HFFc6 (cell line): ENCODE measurements around the gene DUSP14. TPM values are rescaled to one million over a fixed set of nuclear protein-coding genes. Genes with fewer than 3 reads are reported as not detected.

Experiments
- DNase-seq: peaks from one replicate; pipeline ENCODE4 v3.0.0-alpha.2; 2018
- H3K27ac Mint-ChIP-seq: 2 replicates; pipeline ENCODE4 v1.8.0; 2020; ENCODE audit warnings: mild to moderate bottlenecking, mixed read lengths
- H3K27me3 Mint-ChIP-seq: 2 replicates; pipeline ENCODE4 v1.8.0; 2021; ENCODE audit warnings: mild to moderate bottlenecking, moderate library complexity, mixed read lengths; ENCODE audit not compliant: insufficient read depth
- H3K36me3 Mint-ChIP-seq: 2 replicates; pipeline ENCODE4 v1.8.0; 2021; ENCODE audit warnings: low read depth, mixed read lengths
- H3K4me1 Mint-ChIP-seq: 2 replicates; pipeline ENCODE4 v1.8.0; 2020; ENCODE audit warnings: low read depth, mixed read lengths
- H3K4me3 Mint-ChIP-seq: 2 replicates; pipeline ENCODE4 v1.8.0; 2020; ENCODE audit warnings: mild to moderate bottlenecking, moderate library complexity, mixed read lengths
- H3K9me3 Mint-ChIP-seq: 2 replicates; pipeline ENCODE4 v1.8.0; 2020; ENCODE audit warnings: mild to moderate bottlenecking, mixed read lengths
- total RNA-seq, 6 experiments: library from RNA; stranded (reverse); fragmentation: NEBNext Ultra II Directional; extraction: Animal tissue kit (Norgen Biotek cat#: 25700); gene quantifications; 2 replicates in 1 of 6; 3 replicates in 5 of 6; pipeline ENCODE4 v1.2.3, GENCODE V29; 2021
- TF ChIP-seq, protein P1 (sequence below): fragments of 200-600 bp; sonication (generic); IDR thresholded peaks from 2 replicates; pipeline ENCODE4 v1.5.0; 2021; ENCODE audit warnings: antibody characterized with exemption, mild to moderate bottlenecking

The DUSP14 gene
- total RNA-seq, 6 experiments from 2014 or later = 80.7 to 114 (median 97.4) TPM

DNA sequence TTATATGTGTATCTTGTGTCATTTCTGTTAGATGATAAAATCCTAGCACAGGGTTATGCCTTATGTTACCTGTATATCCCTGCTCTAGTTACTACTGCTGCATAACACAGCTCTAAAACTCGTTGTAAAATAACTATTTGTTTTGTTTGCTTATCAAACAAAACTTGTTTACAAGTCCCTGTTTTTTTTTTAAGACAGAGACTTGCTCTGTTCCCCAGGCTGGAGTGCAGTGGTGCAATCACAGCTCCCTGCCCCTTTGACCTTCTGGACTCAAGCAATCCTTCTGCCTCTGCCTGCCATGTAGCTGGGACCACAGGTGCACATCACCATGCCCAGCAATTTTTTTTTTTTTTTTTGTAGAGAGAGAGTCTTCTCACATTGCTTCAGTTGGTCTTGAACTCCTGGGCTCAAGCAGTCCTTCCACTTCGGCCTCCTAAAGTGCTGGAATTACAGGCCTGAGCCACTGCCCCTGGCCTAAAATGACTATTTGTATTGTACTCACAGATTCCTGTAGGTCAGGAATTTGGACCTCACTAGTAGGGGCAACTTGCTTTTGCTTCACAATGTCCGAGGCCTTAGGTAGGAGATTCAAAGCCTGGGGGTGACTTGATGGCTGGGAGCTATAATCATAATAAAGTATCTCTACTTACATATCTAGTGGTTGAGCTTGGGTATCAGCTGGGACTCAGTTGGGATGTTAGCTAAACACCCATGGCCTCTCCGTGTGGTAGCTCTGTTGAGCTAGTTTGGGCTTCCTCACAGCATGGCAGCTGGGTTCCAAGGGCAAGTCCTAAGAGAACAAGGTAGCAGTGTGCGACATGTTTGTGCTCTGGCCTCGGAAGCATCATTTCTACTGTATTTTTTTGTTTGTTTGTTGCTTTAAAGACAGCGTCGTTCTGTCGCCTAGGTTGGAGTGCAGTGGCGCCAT lies 12.6 kb downstream of the DUSP14 start:
- H3K36me3 Mint-ChIP-seq = peaks cover 48% of the 10 kb centered on the region
- H3K27me3 Mint-ChIP-seq = peaks cover 3% of the 10 kb centered on the region
- TF ChIP-seq, protein P1, sequence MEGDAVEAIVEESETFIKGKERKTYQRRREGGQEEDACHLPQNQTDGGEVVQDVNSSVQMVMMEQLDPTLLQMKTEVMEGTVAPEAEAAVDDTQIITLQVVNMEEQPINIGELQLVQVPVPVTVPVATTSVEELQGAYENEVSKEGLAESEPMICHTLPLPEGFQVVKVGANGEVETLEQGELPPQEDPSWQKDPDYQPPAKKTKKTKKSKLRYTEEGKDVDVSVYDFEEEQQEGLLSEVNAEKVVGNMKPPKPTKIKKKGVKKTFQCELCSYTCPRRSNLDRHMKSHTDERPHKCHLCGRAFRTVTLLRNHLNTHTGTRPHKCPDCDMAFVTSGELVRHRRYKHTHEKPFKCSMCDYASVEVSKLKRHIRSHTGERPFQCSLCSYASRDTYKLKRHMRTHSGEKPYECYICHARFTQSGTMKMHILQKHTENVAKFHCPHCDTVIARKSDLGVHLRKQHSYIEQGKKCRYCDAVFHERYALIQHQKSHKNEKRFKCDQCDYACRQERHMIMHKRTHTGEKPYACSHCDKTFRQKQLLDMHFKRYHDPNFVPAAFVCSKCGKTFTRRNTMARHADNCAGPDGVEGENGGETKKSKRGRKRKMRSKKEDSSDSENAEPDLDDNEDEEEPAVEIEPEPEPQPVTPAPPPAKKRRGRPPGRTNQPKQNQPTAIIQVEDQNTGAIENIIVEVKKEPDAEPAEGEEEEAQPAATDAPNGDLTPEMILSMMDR = no peak
- no peak overlapping the region for H3K4me3 Mint-ChIP-seq
- no peaks in the 10 kb centered on the region for H3K9me3 Mint-ChIP-seq
- H3K27ac Mint-ChIP-seq = no peak overlapping the region; the same call in 1 of the 2 replicates
- DNase-seq = no peak
- peaks cover 29% of the 10 kb centered on the region for H3K4me1 Mint-ChIP-seq

DNA sequence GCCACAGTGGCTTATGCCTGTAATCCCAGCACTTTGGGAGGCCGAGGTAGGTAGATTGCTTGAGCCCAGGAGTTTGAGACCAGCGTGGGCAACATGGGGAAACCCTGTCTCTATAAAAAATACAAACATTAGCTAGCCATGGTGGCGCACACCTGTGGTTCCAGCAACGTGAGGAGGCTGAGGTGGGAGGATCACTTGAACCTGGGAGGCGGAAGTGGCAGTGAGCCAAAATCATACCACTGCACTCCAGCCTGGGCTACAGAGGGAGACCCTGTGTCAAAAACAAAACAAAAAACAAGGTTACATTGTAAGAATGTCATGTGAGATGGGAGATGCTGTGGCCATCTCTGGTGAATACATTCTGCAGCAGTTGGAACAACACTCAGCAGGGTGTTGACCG lies 13.5 kb downstream of the DUSP14 start:
- TF ChIP-seq, protein P1 = no peak
- no peak overlapping the region for H3K27ac Mint-ChIP-seq
- H3K4me1 Mint-ChIP-seq = peaks cover 29% of the 10 kb centered on the region
- H3K36me3 Mint-ChIP-seq = peaks cover 44% of the 10 kb centered on the region
- H3K27me3 Mint-ChIP-seq = peaks cover 1% of the 10 kb centered on the region
- H3K4me3 Mint-ChIP-seq = no peak overlapping the region
- no peak for DNase-seq
- H3K9me3 Mint-ChIP-seq = no peaks in the 10 kb centered on the region

DNA sequence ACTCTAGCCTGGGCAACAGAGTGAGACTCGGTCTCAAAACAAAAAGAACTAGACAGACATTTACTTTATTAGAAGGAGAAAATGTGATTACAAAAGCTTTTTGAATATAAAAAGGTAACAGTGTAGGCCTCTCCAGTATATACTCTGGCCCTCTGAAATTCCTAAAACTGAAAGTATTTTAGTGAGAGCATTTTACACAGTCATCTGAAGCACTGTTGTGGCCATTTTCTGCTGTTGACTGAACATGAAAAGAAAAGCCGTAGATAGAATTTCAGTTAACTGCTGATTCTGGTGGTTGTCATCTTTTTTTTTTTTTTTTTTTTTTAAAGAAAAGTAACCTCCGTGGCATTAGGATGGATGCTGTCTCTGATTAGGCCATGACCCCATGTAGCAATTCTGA lies 15.6 kb downstream of the DUSP14 start:
- Mint-ChIP-seq H3K36me3 (peaks cover 47% of the 10 kb centered on the region), H3K9me3 (no peaks in the 10 kb centered on the region), H3K27me3 (peaks cover 1% of the 10 kb centered on the region; the same call in 1 of the 2 replicates), H3K4me3 (no peak overlapping the region), H3K4me1 (peaks cover 25% of the 10 kb centered on the region), H3K27ac (peak overlapping the region; percentile 31)
- TF ChIP-seq, protein P1 = no peak
- DNase-seq = no peak

DNA sequence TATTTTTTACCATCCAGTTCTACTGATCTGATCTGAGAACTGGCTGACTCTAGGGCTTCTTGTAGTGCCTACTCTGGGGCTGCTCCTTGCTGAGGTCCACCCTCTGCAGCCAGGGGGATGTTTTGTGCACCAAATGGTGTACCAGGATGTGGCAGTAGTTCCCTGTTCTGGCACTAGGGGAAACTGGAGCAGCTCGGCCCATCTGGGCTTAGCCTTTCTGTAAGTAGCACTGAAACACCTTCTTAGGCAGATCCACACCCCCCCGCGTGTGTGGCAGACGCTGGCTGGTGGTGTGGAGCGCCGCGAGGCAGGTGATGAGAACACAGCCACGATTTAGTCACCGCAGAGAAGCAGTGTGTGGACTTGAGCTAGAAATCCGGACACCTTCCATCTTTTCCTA lies 17.0 kb downstream of the DUSP14 start:
- Mint-ChIP-seq H3K9me3 (no peaks in the 10 kb centered on the region), H3K27ac (peak overlapping the region; percentile 51; the same call in 1 of the 2 replicates), H3K36me3 (peaks cover 44% of the 10 kb centered on the region), H3K4me1 (peaks cover 17% of the 10 kb centered on the region), H3K27me3 (no peaks in the 10 kb centered on the region; the same call in 1 of the 2 replicates), H3K4me3 (no peak overlapping the region)
- TF ChIP-seq, protein P1 = peak; percentile 69
- peak; percentile 31 for DNase-seq

DNA sequence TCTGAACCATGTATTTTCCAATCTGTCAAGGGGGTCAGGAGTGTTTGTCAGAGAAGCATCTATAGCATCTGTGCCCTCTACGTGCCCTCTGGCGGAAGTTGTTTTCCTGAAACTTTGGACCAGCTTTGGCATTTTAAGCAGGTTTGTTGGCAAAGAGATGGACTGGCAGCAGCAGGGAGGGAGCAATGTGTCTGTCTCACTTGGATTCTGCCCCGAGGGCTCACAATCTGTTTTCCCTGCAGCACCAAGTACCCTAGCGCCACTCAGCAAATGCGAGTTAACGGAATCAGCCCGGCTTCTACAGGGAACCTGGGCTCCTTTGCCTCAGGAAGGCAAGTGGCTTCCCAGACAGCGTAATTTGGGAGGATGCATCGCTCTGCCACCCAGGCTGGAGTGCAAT lies 17.4 kb downstream of the DUSP14 start:
- Mint-ChIP-seq H3K9me3 (no peaks in the 10 kb centered on the region), H3K36me3 (peaks cover 44% of the 10 kb centered on the region), H3K4me1 (peaks cover 15% of the 10 kb centered on the region), H3K4me3 (no peak overlapping the region), H3K27ac (peak overlapping the region; percentile 51; the same call in 1 of the 2 replicates), H3K27me3 (no peaks in the 10 kb centered on the region; the same call in 1 of the 2 replicates)
- no peak for DNase-seq
- TF ChIP-seq, protein P1 = no peak
